ENCODE measurements around the gene TEAD3.

Gene TEAD3

DNA sequence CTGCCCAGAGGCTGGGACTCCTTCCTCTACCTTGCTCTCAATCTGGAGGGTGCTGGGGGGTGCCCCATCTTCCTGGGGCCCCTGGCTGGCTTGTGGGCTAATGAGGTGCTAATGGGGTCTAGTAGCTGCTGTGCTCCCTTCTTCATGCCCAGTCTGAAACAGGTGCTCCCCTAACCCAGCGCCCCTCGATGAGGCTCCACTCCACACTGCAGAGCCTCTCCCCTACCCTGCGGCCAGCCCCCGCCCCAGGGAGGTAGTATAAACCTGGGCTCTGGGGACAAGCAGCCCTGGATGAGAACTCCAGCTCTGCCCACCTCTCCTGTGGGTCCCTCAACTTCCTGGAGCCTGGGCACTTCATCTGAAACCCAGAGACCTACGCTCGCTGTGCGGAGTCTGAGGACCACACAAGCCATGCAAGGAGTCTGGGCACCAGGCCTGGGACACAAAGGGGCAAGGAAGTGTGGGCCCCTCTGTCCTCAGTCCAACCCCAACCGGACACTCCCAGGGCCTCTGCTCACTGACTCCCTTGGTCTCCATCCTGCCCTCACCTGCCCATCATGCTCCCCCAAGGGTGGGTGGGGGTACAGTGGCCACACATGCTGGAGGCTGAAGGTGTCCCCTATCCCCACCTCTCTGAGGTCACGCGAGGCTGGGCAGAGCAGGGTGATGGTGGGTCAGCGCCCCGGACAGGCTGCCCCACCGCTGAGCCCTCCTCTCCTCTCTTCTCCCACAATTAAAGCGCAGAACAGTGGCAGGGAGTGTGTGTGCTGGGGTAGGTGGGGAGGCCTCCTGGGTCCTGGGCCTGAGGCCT, 22.5 kb downstream of the TEAD3 start:
- no peak for DNase-seq

DNA sequence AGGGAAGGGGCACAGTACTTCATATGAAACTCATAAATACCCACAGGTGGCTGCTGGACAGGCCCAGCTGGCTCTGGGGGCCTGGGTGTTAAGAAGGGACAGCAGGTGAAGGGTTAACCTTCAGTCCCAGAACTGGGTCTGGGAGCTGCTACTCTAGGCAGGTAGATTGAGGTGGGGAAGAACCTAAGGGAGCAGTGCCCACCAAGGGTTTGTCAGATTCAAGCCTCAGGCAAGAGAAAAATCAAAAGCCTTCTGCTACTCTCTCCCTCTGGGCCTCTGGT, 23.1 kb downstream of the TEAD3 start:
- no peak for DNase-seq

DNA sequence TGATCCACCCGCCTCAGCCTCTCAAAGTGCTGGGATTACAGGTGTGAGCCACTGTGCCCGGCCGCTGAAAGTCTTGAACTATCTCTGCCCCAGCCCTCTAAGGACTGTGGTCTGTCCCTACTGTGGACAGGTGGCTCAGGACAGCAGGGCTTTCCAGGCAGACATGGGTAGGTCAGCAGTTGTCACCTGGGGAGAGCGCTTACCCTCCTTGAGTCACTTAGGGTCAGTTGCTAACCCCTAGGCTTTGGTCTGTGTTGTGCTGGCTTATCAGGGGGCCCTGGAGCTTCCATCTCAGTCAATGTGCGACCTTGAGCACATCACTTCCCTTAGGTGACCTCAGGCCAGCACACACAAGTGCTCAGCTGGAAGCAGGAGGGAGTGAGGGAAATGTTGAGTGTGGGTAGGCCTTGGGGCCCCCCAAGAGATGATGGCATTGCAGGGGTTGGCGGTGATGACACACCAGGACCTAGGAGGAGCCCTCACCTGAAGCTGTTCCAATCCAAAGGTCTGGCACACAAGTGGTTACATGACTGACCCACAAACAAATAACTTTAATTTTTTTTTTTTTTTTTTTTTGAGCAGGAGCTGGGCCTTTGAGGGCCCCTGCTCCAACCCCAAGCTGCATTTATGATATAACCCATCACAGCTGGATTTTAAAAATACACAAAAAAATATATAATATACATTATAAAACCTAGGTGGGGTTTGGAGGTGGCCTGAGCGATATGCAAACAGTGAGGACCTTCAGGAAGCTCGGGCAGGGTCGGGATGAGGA, 23.6 kb downstream of the TEAD3 start:
- DNase-seq = no peak

DNA sequence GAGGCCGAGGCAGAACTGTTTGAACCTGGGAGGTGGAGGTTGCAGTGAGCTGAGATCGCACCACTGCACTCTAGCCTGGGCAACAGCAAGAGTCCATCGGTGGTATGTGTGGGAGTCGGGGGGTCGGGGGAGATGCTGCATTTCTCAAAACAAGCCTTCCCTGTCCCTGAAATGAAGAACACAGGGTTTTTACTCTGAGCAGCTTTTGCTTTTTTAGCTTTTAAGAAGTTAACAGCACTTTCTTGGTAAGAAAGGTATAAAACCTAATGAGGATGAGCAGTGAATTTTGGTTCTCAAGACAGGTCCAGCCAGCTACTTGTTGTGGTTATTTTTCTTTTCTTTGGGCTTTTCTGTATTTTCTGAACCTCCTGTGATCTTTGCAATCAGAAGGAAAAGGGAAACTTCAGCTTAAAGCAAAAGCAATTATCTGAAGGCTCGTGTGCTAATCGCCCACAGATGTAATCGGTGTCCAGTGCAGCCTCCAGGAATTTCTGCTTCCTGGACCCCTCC, 25.0 kb downstream of the TEAD3 start:
- DNase-seq = no peak

DNA sequence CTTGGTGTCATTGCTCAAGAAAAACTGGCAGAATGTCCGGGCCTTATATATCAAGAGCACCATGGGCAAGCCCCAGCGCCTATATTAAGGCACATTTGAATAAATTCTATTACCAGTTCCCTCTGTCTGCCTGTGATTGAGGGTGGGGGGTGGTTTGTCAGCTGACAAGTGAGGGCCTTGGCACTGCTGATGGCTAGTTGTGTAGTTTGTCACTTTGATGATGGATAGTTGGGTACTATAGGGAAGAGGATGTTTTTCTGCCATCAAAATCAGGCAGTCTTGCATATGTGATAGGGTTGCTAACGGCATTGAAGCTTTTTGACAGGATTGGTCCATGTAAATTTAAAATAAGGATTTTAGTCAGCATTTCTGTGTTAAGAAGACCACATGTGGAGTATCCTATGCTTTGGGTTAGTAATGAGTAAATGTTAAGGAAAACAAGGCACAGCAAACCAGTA, 26.2 kb downstream of the TEAD3 start:
- no peak for DNase-seq

DNA sequence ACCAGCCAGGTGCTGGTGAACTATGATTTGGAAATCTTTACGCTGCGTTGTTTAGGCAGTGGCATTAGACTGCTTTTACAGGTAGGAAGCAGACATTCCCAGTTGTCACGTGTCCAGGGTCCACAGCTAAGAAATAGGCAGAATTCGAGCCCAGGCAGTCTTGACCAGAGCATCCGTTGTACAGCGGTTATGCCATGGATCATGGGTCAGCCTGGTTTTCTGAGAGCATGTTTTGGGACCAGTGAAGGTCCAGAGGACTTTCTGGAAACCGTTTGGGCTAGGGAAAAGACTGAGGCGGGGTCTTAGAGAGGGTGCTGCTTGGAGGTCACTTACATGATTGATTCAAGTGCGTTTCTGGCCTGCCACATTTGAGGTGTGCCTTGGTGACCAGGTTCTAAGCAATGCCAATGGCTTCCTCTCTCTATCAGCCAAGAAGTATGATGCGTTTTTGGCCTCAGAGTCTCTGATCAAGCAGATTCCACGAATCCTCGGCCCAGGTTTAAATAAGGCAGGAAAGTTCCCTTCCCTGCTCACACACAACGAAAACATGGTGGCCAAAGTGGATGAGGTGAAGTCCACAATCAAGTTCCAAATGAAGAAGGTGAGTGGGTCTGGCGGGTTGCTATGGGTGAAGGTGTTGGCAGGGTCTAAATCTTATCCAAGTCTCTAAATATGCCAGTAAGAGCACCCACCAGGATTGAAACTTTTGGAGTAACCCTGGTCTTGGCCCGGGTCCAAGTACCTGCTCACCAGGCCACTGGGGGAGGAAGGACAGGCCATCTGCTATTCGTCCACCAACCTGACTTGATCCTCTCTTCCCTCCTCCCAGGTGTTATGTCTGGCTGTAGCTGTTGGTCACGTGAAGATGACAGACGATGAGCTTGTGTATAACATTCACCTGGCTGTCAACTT, 26.9 kb downstream of the TEAD3 start:
- DNase-seq = no peak

DNA sequence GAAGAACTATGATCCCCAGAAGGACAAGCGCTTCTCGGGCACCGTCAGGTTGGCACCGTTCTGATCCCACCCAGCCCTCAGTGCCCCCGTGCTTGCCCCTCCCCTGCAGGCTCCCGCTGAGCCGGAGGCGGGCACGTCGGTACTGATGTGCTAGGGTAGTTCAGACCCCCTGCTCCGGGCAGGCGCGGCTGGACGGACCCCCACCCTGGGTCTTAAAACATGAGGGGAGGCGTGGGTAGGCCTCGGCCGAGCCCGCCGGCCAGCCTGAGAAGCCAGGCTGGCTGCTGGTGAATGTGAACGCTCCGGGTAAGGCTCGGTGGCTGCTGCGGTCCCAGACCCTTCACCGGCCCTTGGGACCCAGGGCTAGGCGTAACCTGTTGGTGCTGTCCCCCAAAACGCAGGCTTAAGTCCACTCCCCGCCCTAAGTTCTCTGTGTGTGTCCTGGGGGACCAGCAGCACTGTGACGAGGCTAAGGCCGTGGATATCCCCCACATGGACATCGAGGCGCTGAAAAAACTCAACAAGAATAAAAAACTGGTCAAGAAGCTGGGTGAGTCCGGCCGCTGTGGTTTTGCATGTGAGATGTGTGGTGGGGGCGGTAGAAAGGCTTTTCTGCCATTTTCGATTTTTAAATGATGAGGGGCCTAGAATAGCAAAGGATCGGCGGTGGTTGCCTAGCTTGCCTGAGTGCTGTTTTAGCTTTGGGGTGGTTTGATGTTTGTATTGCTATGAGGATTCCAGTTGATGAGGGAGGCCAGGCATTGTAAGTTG, 27.7 kb downstream of the TEAD3 start:
- peak; percentile 42 for DNase-seq

DNA sequence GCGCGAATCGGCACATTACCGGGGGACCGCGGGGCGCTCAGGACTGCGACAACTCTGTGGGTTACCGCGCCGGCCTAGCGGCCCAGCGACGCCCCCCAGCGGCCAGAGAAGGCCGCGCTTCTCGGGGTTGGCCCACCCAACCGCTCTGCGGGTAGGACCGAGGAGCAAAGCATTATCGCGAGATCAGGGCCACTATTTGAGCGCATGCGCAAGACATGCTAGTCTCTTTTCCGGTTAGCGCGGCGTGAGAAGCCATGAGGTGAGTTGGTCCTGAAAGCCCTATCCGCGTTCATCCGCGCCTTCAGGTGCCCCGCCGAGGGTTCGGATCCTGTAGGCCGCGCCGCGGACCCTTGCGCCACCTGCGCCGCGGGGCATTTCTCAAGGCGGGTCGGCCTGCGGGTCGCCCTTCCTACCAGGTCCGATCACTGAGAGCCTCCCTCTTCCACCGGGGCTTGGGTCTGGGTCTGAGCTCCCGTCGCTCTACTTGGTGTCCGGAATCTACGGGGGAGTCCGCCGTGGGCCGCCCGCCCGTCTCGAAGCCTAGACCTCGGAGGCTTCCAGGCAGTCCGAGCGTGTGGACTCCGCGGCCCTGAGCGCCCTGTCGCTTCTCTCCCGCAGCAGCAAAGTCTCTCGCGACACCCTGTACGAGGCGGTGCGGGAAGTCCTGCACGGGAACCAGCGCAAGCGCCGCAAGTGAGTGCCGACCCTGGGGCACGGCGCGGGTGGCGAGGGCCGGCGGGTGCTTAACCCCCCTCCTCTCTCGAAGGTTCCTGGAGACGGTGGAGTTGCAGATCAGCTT, 28.5 kb downstream of the TEAD3 start, which contains the start of gene RPL10A:
Gene RPL10A (plus strand): TSS at position 221 of the 799 bp plus-strand sequence. CDS start 34 bp downstream, at position 255.
- peak; percentile 96 for DNase-seq

DNA sequence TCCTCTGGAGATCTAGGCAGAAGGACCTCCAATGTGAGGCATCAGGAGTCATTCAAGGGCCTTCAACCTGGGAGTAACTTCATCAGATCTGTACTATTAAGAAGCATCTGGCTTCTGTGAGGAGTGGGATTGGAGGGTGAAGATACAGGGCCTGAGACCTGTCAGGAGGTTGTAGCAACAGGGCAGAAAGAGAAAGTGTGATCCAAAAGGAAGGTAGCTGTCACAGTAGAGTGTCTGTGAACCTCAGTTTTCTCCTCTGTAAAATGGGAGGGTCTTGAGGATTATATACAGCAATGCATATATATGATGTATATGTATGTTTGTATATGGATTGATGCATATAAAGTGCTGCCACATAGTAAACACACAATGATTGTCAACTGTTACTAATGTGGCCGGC, 31.2 kb downstream of the TEAD3 start:
- no peak for DNase-seq

DNA sequence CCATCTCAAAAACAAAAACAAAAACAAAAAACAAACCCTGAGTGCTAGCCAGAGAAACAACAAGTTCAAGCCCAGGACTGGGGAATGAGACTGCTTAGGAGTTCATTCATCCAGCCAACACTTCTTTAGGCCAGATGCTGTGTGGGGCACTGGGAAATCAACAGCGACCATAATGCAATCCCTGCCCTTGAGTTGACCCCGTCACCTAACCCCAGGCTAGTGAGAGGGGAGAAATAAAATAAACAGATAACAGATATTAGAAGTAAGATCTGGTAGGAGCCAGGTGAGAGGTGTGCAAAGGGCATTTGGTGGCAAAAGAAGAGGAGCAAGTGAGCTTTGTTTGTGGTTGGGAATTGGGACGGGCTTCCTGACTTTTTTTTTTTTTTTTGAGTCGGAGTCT, 33.6 kb downstream of the TEAD3 start:
- no peak for DNase-seq

DNA sequence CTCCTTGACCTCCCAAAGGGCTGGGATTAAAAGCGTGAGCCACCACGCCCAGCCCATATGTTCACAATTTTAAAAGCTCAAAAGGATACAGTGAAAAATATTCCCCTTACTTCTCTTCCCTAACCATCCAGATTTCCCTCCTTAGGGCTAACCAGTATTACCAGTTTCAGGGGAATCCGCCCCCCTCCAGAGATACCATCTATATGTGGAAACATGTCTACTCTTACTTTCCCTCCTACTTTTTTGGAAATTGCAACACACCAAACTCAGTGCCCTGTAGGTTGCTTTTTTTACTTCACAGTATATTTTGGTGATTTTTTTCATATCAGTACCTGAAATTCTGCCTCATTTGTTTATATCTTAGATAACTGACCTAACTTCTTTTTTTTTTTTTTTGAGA, 35.6 kb downstream of the TEAD3 start:
- DNase-seq = no peak

DNA sequence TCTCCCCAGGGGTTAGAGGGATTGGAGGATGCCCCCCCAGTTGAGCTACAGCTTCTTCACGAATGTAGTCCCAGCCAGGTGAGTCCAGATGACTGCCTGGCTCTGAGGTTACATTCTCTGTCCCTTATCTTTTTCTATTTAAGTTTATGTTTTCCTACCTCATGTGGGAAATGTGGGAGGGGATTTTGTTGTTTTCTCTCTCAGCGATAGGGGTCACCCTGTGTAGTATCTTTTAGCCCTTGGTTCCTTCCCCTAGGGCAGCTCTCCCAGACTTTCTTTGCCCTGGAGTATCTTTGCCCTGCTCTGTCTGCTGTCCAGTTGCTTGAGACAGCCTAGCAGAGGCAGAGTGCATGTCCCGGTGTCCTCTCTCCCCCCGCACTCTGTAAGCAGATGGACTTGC, 39.0 kb downstream of the TEAD3 start:
- DNase-seq = no peak

DNA sequence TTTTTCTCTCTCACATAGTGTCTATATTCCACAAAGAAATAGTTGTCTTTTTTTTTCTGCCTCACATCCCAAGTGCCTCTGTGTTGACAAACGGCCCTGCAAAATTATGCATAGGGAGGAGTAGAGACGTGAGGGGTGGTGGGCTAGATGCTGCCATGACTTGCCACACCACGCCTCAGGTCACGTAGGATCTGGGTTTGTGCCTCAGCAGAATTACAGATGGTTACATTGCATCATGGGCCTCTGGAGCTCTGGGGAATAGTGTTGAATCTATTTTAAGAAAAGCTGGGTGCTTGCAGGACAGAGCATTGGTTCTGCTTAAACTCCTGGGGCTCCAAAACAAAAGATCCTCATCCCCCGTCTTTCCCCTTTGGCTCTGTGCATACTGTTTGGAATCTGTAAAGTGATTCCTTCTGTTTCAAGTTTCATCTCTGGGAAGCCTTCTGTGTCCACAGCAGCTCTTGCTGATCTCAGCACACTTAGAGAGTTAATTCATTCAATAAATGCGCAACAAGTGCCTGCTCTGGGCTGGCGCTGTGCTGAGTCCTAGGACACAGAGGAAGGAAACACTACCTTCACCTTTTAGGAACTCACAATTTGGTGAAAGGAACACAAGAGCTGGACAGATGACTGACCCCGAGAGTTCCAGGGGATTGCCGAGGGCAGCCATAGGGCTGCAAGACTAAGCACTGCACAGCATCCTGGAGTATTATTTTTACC, 42.3 kb downstream of the TEAD3 start:
- DNase-seq = no peak

DNA sequence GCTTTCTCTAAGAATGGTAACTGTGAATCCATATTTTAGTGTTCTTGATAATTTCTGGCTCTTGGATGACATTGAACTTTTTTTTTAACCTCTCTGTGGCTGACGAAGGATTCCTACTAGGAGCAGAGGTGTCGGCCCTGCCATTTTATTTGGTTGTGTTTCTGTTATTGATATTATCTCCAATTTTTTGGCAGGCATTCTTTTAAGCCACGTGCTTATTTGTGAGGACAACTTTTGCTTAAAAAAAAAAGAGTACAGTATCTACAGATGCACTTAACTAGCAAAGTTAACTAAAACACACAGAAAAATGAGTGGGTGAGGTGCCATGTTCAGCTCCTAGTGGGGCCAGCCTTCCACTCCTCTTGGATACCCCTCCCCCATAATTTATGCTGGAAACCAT, 43.6 kb downstream of the TEAD3 start:
- DNase-seq = no peak

DNA sequence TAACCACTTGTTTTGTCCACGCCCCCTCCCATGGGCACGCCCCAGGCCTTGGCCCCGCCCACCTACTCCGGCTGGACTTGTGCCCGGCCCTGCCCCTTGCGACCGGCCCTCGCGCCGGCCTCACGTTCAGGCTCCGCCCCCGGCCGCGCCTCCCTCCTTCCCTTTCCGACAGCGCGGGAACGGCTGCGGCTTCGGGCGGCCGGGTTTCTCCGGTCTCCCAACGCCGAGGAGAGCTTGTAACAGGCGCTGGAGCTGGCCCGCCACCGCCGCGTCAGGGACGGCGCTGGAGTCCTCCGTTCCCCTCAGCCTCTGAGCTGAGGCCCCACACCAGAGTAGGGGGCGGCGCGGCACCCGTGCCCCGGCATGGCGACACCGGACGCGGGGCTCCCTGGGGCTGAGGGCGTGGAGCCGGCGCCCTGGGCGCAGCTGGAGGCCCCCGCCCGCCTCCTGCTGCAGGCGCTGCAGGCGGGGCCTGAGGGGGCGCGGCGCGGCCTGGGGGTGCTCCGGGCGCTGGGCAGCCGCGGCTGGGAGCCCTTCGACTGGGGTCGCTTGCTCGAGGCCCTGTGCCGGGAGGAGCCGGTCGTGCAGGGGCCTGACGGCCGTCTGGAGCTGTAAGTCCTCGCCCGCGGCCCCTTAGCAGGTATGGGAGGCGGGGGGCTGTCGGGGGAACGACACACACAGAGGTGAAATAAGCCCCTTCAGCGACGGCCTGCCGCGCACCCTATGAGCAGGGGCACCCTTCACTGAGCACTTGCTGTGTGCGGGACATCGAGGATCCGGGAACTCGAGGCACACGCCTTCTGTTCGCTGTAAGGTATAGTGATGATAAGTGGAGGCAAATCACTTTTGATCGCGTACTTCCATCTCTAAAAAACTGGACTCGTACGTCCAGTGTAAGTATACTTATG, 44.4 kb downstream of the TEAD3 start, which contains the start of gene FANCE:
Gene FANCE (plus strand): TSS at position 156 of the 908 bp plus-strand sequence. CDS start 208 bp downstream, at position 364.
- peak; percentile 89 for DNase-seq

DNA sequence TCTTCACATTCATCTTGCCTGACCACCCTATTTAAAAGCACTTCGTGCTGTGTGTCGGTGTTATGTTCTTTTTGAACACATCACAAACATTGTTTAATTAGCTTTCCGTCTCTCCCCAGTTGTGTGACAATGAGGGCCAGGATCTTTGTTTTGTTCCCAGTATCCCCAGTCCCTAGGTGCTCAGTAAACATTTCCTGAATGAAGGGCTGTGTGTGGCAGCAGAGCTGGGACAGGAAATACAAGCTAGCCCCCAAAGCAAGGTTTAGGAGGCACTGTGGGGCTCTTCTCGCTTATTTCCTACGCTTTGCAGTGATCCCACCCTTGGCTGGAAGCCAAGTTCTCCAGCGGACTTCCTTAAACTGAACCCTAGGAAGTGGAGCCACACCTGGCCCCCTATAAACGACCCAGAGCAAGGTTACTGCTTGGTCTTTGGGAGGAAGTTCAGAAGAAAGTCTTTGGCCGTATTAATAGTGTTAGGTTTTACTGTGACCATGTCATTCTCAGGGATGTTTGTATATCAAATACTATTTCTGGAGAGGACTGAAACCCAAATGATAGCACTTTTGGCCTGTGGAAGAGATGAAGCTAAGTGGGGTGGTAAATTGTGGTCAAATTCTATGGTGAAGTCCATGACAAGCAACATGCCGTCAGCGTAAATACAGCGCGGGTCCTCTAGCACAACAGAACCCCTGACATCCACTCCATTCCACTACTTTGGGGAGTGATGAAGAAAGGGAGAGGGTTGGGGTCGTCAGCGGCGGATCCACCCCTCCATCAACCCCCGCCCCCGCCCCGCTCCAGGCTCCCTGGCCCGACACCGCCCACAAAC, 45.3 kb downstream of the TEAD3 start:
- DNase-seq = no peak

DNA sequence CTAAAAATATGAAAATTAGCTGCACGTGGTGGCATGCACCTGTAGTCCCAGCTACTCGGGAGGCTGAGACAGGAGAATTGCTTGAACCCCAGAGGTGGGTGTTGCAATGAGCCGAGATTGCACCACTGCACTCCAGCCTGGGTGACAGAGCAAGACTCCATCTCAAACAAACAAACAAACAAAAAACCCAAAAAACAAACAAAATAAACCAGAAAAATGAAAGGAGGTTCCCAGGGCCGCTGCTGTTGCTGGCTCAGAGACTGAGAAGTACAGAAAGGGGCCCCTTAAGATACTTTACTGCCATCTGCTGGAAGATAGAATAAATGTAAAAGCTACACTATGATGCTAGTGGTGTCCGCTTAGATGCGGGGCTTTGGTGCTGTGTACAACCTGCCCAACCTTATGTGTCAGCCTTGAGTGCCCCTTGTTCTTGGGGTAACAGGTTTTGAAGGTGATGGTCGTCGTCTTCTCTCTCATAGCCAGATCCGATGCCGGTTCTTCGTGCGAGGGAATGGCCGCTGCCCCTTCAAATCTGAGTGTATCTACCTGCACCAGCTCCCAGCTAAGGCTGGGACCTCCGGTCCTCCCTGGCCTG, 47.5 kb downstream of the TEAD3 start:
- peak; percentile 73 for DNase-seq

DNA sequence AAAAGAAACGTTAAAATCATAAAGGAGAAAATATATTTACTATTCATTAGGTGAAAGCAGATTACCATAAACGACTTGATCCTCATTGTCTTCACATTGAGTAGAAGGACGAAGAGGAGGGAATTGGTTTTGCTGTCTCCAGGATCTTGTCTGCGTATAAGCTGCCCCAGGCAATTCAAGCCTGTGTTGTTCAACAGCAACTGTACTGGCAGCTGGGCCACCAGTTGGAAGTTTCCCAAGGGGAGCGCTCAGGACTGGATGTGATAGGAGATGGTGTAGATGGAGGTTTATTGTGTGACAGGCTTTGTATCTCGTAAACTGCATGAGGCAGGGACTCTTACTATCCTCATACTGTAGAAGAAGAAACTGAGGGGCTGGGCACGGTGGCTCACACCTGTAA, 48.7 kb downstream of the TEAD3 start:
- DNase-seq = no peak
